OCI-LY1 (cell line): Measurements from ENCODE around the gene CMIP.
"Not testable (repeated sequence)": the region's sequence is repeated elsewhere in the genome, so short reads cannot be mapped to it uniquely, and the experiment has no call there.

ENCODE experiments used
- H2AFZ ChIP-seq: fragments of 200-600 bp; sonication (generic), shearing (Covaris generic); 2 replicates; pipeline ENCODE4 v1.6.0; 2014; ENCODE audit warnings: antibody characterized with exemption, mild to moderate bottlenecking, low read length
- H3F3A ChIP-seq: fragments of 200-600 bp; sonication (generic), shearing (Covaris generic); 2 replicates; pipeline ENCODE4 v1.6.0; 2014; ENCODE audit warnings: mild to moderate bottlenecking, antibody characterized with exemption, low read length, moderate library complexity; ENCODE audit not compliant: insufficient read depth
- H3K27ac ChIP-seq: fragments of 200-600 bp; sonication (generic); 2 replicates; pipeline ENCODE4 v1.5.1; 2014; ENCODE audit warnings: low read length, mixed run types, mild to moderate bottlenecking, low read depth; ENCODE audit not compliant: poor library complexity, severe bottlenecking
- H3K27me3 ChIP-seq: fragments of 200-600 bp; sonication (generic); 2 replicates; pipeline ENCODE4 v1.6.0; 2014; ENCODE audit warnings: antibody characterized with exemption, mild to moderate bottlenecking, low read length, moderate library complexity; ENCODE audit not compliant: insufficient read depth
- H3K36me3 ChIP-seq: fragments of 200-600 bp; sonication (generic); 2 replicates; pipeline ENCODE4 v1.6.1; 2014; ENCODE audit warnings: mild to moderate bottlenecking, antibody characterized with exemption, low read length, moderate library complexity, mixed read lengths; ENCODE audit not compliant: insufficient read depth
- H3K4me1 ChIP-seq: fragments of 200-600 bp; sonication (generic); 2 replicates; pipeline ENCODE4 v1.5.1; 2014; ENCODE audit warnings: mild to moderate bottlenecking, low read length, moderate library complexity; ENCODE audit not compliant: insufficient read depth, severe bottlenecking
- H3K4me2 ChIP-seq: fragments of 200-600 bp; sonication (generic), shearing (Covaris generic); 2 replicates; pipeline ENCODE4 v1.6.1; 2014; ENCODE audit warnings: low read length
- H3K4me3 ChIP-seq: fragments of 200-600 bp; sonication (generic); 2 replicates; pipeline ENCODE4 v1.5.1; 2014; ENCODE audit warnings: low read length, low read depth, mild to moderate bottlenecking, mixed read lengths; ENCODE audit not compliant: poor library complexity, severe bottlenecking
- H3K79me2 ChIP-seq: fragments of 200-600 bp; shearing (Covaris generic); 2 replicates; pipeline ENCODE4 v1.6.1; 2016; ENCODE audit warnings: mixed run types, low read length, mixed read lengths; ENCODE audit not compliant: insufficient read depth
- H3K9ac ChIP-seq: fragments of 200-600 bp; sonication (generic), shearing (Covaris generic); 2 replicates; pipeline ENCODE4 v1.6.1; 2014; ENCODE audit warnings: mild to moderate bottlenecking, low read length, mixed read lengths
- H3K9me2 ChIP-seq: fragments of 200-600 bp; sonication (generic), shearing (Covaris generic); 2 replicates; pipeline ENCODE4 v1.6.1; 2014; ENCODE audit warnings: low read depth, mild to moderate bottlenecking, low read length, mixed read lengths
- H3K9me3 ChIP-seq: fragments of 200-600 bp; shearing (Covaris generic); 2 replicates; pipeline ENCODE4 v1.6.1; 2014; ENCODE audit warnings: low read length, mixed read lengths
- H4K20me1 ChIP-seq: fragments of 200-600 bp; sonication (generic), shearing (Covaris generic); 2 replicates; pipeline ENCODE4 v1.6.0; 2016; ENCODE audit warnings: mild to moderate bottlenecking, low read length; ENCODE audit not compliant: insufficient read depth
- EZH2 ChIP-seq: fragments of 200-600 bp; sonication (generic), shearing (Covaris generic); IDR thresholded peaks from 2 replicates; pipeline ENCODE4 v1.8.0; 2017; ENCODE audit warnings: borderline replicate concordance, mixed run types, mild to moderate bottlenecking, antibody characterized with exemption, low read length, moderate library complexity, mixed read lengths
- TF ChIP-seq, protein P1 (sequence below): fragments of 200-600 bp; sonication (generic), shearing (Covaris generic); IDR thresholded peaks from 2 replicates; pipeline ENCODE4 v1.5.1; 2017; ENCODE audit warnings: mild to moderate bottlenecking, antibody characterized with exemption, low read length, moderate library complexity, mixed read lengths

CMIP gene

DNA sequence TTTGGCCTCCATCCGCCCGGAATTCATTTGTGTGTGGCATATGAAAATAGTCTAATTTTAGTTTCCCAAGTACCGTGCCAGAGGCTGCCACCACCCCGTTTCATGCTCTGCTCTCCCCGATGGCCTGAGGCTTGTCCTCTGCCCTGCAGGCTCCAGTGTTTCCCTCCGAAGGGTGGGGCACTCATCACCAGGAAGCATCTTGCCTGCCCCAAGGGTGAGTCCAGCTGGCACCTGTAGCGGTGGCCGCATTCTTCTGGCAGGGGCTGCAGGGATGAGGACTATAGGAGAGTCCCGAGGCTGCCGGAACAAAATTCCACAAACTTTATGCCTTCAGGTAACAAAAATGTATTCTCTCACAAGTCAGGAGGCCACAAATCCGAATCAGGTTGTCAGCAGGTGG, 23.1 kb upstream of the CMIP start:
- Histone ChIP-seq H3K27ac (no peak overlapping the region), H3K9ac (no peak overlapping the region), H3K9me2 (no peaks in the 10 kb centered on the region), H3K4me3 (no peak overlapping the region), H3K36me3 (no peaks in the 10 kb centered on the region; the same call in 1 of the 2 replicates), H3K27me3 (no peaks in the 10 kb centered on the region), H2AFZ (no peak overlapping the region), H3K79me2 (no peaks in the 10 kb centered on the region), H3K4me2 (no peak overlapping the region), H3K9me3 (no peaks in the 10 kb centered on the region), H3F3A (no peaks in the 10 kb centered on the region), H3K4me1 (peaks cover 24% of the 10 kb centered on the region), H4K20me1 (no peaks in the 10 kb centered on the region)
- TF ChIP-seq EZH2: no peak
- TF ChIP-seq, protein P1, sequence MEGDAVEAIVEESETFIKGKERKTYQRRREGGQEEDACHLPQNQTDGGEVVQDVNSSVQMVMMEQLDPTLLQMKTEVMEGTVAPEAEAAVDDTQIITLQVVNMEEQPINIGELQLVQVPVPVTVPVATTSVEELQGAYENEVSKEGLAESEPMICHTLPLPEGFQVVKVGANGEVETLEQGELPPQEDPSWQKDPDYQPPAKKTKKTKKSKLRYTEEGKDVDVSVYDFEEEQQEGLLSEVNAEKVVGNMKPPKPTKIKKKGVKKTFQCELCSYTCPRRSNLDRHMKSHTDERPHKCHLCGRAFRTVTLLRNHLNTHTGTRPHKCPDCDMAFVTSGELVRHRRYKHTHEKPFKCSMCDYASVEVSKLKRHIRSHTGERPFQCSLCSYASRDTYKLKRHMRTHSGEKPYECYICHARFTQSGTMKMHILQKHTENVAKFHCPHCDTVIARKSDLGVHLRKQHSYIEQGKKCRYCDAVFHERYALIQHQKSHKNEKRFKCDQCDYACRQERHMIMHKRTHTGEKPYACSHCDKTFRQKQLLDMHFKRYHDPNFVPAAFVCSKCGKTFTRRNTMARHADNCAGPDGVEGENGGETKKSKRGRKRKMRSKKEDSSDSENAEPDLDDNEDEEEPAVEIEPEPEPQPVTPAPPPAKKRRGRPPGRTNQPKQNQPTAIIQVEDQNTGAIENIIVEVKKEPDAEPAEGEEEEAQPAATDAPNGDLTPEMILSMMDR: no peak

DNA sequence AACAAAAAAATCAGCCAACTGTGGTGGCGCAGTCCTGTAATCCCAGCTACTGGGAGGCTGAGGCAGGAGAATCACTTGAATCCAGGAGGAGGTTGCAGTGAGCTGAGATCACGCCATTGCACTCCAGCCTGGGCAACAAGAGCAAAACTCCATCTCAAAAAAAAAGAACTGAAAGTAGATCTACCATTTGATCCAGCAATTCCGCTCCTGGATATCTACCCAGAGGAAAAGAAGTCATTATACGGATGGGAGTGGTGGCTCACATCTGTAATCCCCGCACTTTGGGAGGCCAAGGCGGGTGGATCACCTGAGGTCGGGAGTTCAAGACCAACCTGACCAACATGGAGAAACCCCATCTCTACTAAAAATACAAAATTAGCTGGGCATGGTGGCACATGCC, 22.5 kb upstream of the CMIP start:
- not testable (repeated sequence) for H3K9me2 ChIP-seq, H3F3A ChIP-seq, H2AFZ ChIP-seq, H3K4me2 ChIP-seq, H3K9ac ChIP-seq, H3K27me3 ChIP-seq, H3K36me3 ChIP-seq, H3K4me3 ChIP-seq, H4K20me1 ChIP-seq, H3K79me2 ChIP-seq, H3K27ac ChIP-seq, H3K9me3 ChIP-seq
- H3K4me1 ChIP-seq: peaks cover 24% of the 10 kb centered on the region

DNA sequence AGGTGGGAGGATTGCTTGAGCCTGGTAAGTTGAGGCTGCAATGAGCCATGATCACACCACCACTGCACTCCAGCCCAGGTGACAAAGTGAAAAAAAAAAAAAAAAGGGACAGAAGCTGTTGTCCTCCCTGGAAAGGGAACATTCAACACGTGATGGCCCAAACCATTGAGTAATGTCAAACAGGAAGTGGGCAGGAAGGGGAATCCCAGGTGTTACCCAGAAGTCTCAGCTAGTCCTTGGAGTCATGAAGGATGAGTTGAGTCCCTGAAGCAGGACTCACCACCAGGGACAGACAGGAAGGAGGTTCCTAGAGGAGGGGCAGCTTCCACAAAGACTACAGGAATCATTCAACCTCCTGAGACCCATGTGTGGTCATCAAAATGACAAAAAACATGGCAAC, 19.8 kb upstream of the CMIP start:
- no peak overlapping the region for H3K4me2 ChIP-seq
- no peaks in the 10 kb centered on the region for H3K9me3 ChIP-seq
- no peak overlapping the region for H3K27ac ChIP-seq
- no peaks in the 10 kb centered on the region for H3K79me2 ChIP-seq
- no peaks in the 10 kb centered on the region for H3K9me2 ChIP-seq
- TF ChIP-seq, protein P1: no peak
- TF ChIP-seq EZH2: no peak
- H3K27me3 ChIP-seq: no peaks in the 10 kb centered on the region
- no peaks in the 10 kb centered on the region for H4K20me1 ChIP-seq
- no peaks in the 10 kb centered on the region for H3F3A ChIP-seq
- H3K9ac ChIP-seq: no peak overlapping the region
- H3K4me1 ChIP-seq: peaks cover 46% of the 10 kb centered on the region
- H2AFZ ChIP-seq: no peak overlapping the region
- H3K36me3 ChIP-seq: no peaks in the 10 kb centered on the region; the same call in 1 of the 2 replicates
- no peak overlapping the region for H3K4me3 ChIP-seq

DNA sequence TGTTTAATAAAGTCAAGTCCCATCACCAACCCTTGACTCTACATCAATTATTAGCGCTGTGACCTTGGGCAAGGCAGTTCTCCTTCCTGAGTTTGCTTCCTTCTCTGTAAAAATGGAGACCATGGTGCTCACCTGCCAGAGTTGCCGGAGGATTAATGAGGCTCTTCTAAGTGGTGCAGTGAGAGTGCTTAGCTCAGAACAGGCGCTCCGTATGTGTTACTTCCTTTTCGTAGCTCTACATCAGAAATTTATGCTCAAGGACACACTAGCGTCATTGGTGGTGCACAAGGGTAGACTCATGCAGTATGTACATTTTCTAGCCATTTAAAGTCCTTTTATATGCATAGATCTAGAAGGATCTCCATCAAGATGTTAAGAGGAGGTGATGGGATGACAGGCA, 17.4 kb upstream of the CMIP start:
- H3K9me2 ChIP-seq: no peaks in the 10 kb centered on the region
- no peak overlapping the region; the same call in 1 of the 2 replicates for H2AFZ ChIP-seq
- no peaks in the 10 kb centered on the region for H3F3A ChIP-seq
- H4K20me1 ChIP-seq: no peaks in the 10 kb centered on the region
- H3K27me3 ChIP-seq: no peaks in the 10 kb centered on the region
- no peak overlapping the region for H3K27ac ChIP-seq
- H3K36me3 ChIP-seq: no peaks in the 10 kb centered on the region
- no peak overlapping the region for H3K4me3 ChIP-seq
- H3K4me2 ChIP-seq: no peak overlapping the region
- H3K9me3 ChIP-seq: no peaks in the 10 kb centered on the region
- TF ChIP-seq EZH2: no peak
- no peaks in the 10 kb centered on the region for H3K79me2 ChIP-seq
- peaks cover 53% of the 10 kb centered on the region for H3K4me1 ChIP-seq
- no peak overlapping the region for H3K9ac ChIP-seq
